MM.1S (cell line): ENCODE results near the gene ZNF740.

Experiments
- EZH2 ChIP-seq: fragments of 300-600 bp; sonication (generic); optimal IDR thresholded peaks from 2 replicates; pipeline ENCODE3; 2017; ENCODE audit warnings: low read depth, mild to moderate bottlenecking, antibody characterized with exemption, low read length, mixed read lengths
- EZH2phosphoT487 ChIP-seq: fragments of 300-600 bp; sonication (generic); IDR thresholded peaks from 2 replicates; pipeline ENCODE4 v1.6.1; 2018; ENCODE audit warnings: antibody characterized with exemption, low read length
- TF ChIP-seq, protein P1 (sequence below): fragments of 300-600 bp; sonication (generic); IDR thresholded peaks from 2 replicates; pipeline ENCODE4 v1.5.1; 2016; ENCODE audit warnings: antibody characterized with exemption, low read length, mixed read lengths

- TF ChIP-seq, protein P1, sequence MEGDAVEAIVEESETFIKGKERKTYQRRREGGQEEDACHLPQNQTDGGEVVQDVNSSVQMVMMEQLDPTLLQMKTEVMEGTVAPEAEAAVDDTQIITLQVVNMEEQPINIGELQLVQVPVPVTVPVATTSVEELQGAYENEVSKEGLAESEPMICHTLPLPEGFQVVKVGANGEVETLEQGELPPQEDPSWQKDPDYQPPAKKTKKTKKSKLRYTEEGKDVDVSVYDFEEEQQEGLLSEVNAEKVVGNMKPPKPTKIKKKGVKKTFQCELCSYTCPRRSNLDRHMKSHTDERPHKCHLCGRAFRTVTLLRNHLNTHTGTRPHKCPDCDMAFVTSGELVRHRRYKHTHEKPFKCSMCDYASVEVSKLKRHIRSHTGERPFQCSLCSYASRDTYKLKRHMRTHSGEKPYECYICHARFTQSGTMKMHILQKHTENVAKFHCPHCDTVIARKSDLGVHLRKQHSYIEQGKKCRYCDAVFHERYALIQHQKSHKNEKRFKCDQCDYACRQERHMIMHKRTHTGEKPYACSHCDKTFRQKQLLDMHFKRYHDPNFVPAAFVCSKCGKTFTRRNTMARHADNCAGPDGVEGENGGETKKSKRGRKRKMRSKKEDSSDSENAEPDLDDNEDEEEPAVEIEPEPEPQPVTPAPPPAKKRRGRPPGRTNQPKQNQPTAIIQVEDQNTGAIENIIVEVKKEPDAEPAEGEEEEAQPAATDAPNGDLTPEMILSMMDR = no peak
- no peak for TF ChIP-seq EZH2phosphoT487
- no peak for TF ChIP-seq EZH2
Observed at GRCh38 chr12:53214687-53215455, 34.3 kb downstream of the ZNF740 start.
